ENCODE results near the gene ACAP1. TPM values are rescaled to one million over a fixed set of nuclear protein-coding genes. Genes with fewer than 3 reads are reported as not detected.

Gene ACAP1
- total RNA-seq, 6 experiments from 2014 or later: 1.6 to 6.8 (median 2.7) TPM

DNA sequence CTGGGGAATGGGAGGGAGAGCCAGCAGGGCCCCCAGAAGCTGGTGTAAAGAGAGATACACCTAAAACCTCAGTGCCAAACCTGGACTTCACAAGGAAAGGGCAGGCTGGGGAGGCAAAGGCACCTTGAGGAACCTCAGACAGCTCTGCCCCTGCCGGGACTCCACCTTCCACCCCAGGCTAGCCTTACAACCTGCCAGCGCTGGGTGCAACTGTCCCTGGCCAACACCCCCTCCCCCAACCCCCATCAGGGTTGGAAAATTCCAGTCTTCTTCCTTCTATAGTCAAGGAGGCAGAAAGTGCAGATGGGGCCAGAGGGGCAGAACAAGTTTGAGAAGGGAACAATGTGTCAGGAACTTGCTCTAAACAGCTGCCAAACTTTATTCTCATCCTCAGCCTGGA is 44.1 kb upstream of the ACAP1 start:
- H3K9me3 ChIP-seq: no peaks in the 10 kb centered on the region
- intact Hi-C loops (cut with DNase I): no loop called here
- no peak overlapping the region for H3K4me3 ChIP-seq
- ATAC-seq: no peak
- no peaks in the 10 kb centered on the region for H3K36me3 ChIP-seq
- no peaks in the 10 kb centered on the region for H3K27me3 ChIP-seq
- no peak for DNase-seq
- no CpG with 5 or more reads among the region's 2 CpGs for WGBS (ENCODE audit: insufficient coverage, low coverage, low lambda C conversion rate, missing lambda C conversion rate)
- H3K4me1 ChIP-seq: peaks cover 0 to 13% (median 2%) of the 10 kb centered on the region in 4 donors
- no peak for TF ChIP-seq POLR2A (IDR thresholded peaks at IDR 0.05)
- TF ChIP-seq, protein P1, sequence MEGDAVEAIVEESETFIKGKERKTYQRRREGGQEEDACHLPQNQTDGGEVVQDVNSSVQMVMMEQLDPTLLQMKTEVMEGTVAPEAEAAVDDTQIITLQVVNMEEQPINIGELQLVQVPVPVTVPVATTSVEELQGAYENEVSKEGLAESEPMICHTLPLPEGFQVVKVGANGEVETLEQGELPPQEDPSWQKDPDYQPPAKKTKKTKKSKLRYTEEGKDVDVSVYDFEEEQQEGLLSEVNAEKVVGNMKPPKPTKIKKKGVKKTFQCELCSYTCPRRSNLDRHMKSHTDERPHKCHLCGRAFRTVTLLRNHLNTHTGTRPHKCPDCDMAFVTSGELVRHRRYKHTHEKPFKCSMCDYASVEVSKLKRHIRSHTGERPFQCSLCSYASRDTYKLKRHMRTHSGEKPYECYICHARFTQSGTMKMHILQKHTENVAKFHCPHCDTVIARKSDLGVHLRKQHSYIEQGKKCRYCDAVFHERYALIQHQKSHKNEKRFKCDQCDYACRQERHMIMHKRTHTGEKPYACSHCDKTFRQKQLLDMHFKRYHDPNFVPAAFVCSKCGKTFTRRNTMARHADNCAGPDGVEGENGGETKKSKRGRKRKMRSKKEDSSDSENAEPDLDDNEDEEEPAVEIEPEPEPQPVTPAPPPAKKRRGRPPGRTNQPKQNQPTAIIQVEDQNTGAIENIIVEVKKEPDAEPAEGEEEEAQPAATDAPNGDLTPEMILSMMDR (IDR thresholded peaks at IDR 0.05): no peak
- H3K27ac ChIP-seq: no peak overlapping the region

- Histone ChIP-seq H3K4me1 (peaks cover 0 to 13% (median 2%) of the 10 kb centered on the region in 4 donors), H3K36me3 (no peaks in the 10 kb centered on the region), H3K9me3 (no peaks in the 10 kb centered on the region), H3K27me3 (no peaks in the 10 kb centered on the region), H3K27ac (no peak overlapping the region), H3K4me3 (no peak overlapping the region)
- intact Hi-C loops (cut with DNase I): no loop called here
- 50% methylated on average over 2 of the region's 6 CpGs for WGBS (ENCODE audit: insufficient coverage, low coverage, low lambda C conversion rate, missing lambda C conversion rate)
- DNase-seq: no peak
- TF ChIP-seq POLR2A (IDR thresholded peaks at IDR 0.05): no peak
- TF ChIP-seq, protein P1 (IDR thresholded peaks at IDR 0.05): no peak
- no peak for ATAC-seq
Observed at GRCh38 chr17:7292729-7293128, 43.6 kb upstream of the ACAP1 start.

GRCh38 chr17:7293159-7293558 is 43.2 kb upstream of the ACAP1 start:
- Histone ChIP-seq H3K27me3 (no peaks in the 10 kb centered on the region), H3K27ac (no peak overlapping the region), H3K4me1 (peaks cover 0 to 13% (median 2%) of the 10 kb centered on the region in 4 donors), H3K4me3 (no peak overlapping the region), H3K9me3 (no peaks in the 10 kb centered on the region), H3K36me3 (no peaks in the 10 kb centered on the region)
- WGBS (ENCODE audit: insufficient coverage, low coverage, low lambda C conversion rate, missing lambda C conversion rate): 67% methylated on average over 3 of the region's 11 CpGs
- TF ChIP-seq, protein P1 (IDR thresholded peaks at IDR 0.05): no peak
- no peak for TF ChIP-seq POLR2A (IDR thresholded peaks at IDR 0.05)
- intact Hi-C loops (cut with DNase I): no loop called here
- DNase-seq: no peak
- ATAC-seq: no peak

DNA sequence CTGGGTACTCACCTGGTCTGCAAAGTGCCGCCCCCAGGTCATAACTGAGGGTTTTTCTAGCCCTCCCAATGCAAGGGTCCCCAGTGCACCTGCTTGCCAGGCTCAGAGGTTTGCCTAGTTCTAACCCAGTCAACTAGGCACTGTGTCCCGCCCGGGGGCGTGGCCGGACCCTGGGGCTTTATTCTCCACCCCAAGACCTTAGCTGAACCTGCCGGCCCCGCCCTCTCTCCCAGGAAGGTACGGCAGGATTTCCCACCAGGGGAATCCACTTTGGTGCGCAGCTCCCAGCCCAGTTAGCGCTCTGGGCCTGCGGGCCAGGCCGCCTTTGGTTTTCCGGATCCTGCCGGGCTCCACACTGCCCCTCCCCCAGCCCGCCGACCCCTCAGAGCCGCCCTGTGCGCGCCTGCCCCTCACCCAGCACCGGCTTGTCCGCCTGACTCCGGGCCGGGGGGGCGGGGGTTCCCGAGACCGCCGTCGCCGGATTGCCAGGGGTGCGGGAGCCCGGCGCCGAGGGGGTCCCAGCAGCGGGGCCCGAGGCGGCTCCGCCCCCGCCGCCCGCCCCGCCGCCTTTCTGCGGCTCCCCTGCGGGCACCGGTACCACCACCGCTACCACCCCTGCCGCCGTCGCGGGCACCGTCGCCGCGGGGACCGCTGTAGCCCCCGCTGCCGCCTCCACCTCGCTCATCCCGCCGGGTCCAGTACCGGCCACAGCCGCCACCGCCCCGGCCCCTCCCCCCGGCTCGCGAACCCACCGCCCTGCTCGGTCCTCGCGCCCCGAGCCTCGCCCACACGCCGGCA is 42.3 kb upstream of the ACAP1 start:
- intact Hi-C loops (cut with DNase I): no loop called here
- H3K27me3 ChIP-seq: no peaks in the 10 kb centered on the region
- no peaks in the 10 kb centered on the region for H3K36me3 ChIP-seq
- H3K4me1 ChIP-seq: peaks cover 0 to 13% (median 2%) of the 10 kb centered on the region in 4 donors
- no peaks in the 10 kb centered on the region for H3K9me3 ChIP-seq
- ATAC-seq: peak; percentile 22 to 54 (median 36)
- TF ChIP-seq, protein P1 (IDR thresholded peaks at IDR 0.05): no peak
- TF ChIP-seq POLR2A (IDR thresholded peaks at IDR 0.05): no peak
- peak overlapping the region in 1 of 3 donors; percentile 21 for H3K4me3 ChIP-seq
- no peak for DNase-seq
- no peak overlapping the region for H3K27ac ChIP-seq
- WGBS (ENCODE audit: insufficient coverage, low coverage, low lambda C conversion rate, missing lambda C conversion rate): 19% methylated on average over 23 of the region's 75 CpGs
